ENCODE measurements around the gene BRD7.

Gene BRD7

GRCh38 chr16:50288920-50289319 lies 79.9 kb downstream of the BRD7 start:
- no peak for DNase-seq

- DNase-seq, result no peak
These were observed 80.8 kb downstream of the BRD7 start for GRCh38 chr16:50288026-50288425.

GRCh38 chr16:50286681-50287080 lies 82.1 kb downstream of the BRD7 start:
- no peak for DNase-seq

GRCh38 chr16:50285406-50286003 lies 83.3 kb downstream of the BRD7 start:
- no peak for DNase-seq

GRCh38 chr16:50284131-50284911 lies 84.5 kb downstream of the BRD7 start:
- DNase-seq, result no peak

- no peak for DNase-seq
These were observed 85.7 kb downstream of the BRD7 start for GRCh38 chr16:50282955-50283631.

GRCh38 chr16:50282010-50282538 lies 86.7 kb downstream of the BRD7 start:
- DNase-seq, result peak; percentile 20

GRCh38 chr16:50281391-50282009 lies 87.3 kb downstream of the BRD7 start:
- no peak for DNase-seq

- no peak for DNase-seq
These were observed 87.9 kb downstream of the BRD7 start for GRCh38 chr16:50280932-50281331.

GRCh38 chr16:50279504-50279865 lies 89.3 kb downstream of the BRD7 start:
- DNase-seq, result no peak

GRCh38 chr16:50278251-50278650 lies 90.5 kb downstream of the BRD7 start:
- DNase-seq, result no peak

- no peak for DNase-seq
These were observed 91.8 kb downstream of the BRD7 start for GRCh38 chr16:50276801-50277555.

GRCh38 chr16:50276326-50276640 lies 92.5 kb downstream of the BRD7 start:
- no peak for DNase-seq

GRCh38 chr16:50275428-50276325 lies 93.1 kb downstream of the BRD7 start:
- DNase-seq, result no peak

GRCh38 chr16:50275098-50275415 lies 93.7 kb downstream of the BRD7 start:
- DNase-seq, result no peak

- no peak for DNase-seq
These were observed 94.3 kb downstream of the BRD7 start for GRCh38 chr16:50274326-50275097.

GRCh38 chr16:50273888-50274325 lies 94.9 kb downstream of the BRD7 start:
- DNase-seq, result no peak

GRCh38 chr16:50273382-50273690 lies 95.5 kb downstream of the BRD7 start:
- no peak for DNase-seq

- no peak for DNase-seq
These were observed 96.0 kb downstream of the BRD7 start for GRCh38 chr16:50272687-50273381.

- no peak for DNase-seq
These were observed 96.6 kb downstream of the BRD7 start for GRCh38 chr16:50272111-50272571.
